Measurements from ENCODE around the gene ELAPOR1. TPM values are rescaled to one million over a fixed set of nuclear protein-coding genes. Genes with fewer than 3 reads are reported as not detected.
A peak's percentile ranks its signal among the peaks of the same experiment; 100 is the strongest.

The ELAPOR1 gene
- total RNA-seq, 1 donor from 2014 or later: 14.6 TPM

- H3K36me3 Mint-ChIP-seq (ENCODE audit: insufficient read depth): no peaks in the 10 kb centered on the region
- H3K27me3 Mint-ChIP-seq: no peaks in the 10 kb centered on the region
- peaks cover 38% of the 10 kb centered on the region for H3K4me1 Mint-ChIP-seq (ENCODE audit: low read depth)
- TF ChIP-seq, protein P1, sequence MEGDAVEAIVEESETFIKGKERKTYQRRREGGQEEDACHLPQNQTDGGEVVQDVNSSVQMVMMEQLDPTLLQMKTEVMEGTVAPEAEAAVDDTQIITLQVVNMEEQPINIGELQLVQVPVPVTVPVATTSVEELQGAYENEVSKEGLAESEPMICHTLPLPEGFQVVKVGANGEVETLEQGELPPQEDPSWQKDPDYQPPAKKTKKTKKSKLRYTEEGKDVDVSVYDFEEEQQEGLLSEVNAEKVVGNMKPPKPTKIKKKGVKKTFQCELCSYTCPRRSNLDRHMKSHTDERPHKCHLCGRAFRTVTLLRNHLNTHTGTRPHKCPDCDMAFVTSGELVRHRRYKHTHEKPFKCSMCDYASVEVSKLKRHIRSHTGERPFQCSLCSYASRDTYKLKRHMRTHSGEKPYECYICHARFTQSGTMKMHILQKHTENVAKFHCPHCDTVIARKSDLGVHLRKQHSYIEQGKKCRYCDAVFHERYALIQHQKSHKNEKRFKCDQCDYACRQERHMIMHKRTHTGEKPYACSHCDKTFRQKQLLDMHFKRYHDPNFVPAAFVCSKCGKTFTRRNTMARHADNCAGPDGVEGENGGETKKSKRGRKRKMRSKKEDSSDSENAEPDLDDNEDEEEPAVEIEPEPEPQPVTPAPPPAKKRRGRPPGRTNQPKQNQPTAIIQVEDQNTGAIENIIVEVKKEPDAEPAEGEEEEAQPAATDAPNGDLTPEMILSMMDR (IDR thresholded peaks at IDR 0.05; ENCODE audit: unreplicated experiment): no peak
- H3K9me3 Mint-ChIP-seq (ENCODE audit: low read depth): no peaks in the 10 kb centered on the region
- H3K27ac Mint-ChIP-seq: peak overlapping the region; percentile 45
- no peak overlapping the region for H3K4me3 Mint-ChIP-seq (ENCODE audit: low read depth)
- no peak for DNase-seq (ENCODE audit: low spot score, unreplicated experiment)
These were observed 35.2 kb downstream of the ELAPOR1 start for GRCh38 chr1:109148987-109149561.

DNA sequence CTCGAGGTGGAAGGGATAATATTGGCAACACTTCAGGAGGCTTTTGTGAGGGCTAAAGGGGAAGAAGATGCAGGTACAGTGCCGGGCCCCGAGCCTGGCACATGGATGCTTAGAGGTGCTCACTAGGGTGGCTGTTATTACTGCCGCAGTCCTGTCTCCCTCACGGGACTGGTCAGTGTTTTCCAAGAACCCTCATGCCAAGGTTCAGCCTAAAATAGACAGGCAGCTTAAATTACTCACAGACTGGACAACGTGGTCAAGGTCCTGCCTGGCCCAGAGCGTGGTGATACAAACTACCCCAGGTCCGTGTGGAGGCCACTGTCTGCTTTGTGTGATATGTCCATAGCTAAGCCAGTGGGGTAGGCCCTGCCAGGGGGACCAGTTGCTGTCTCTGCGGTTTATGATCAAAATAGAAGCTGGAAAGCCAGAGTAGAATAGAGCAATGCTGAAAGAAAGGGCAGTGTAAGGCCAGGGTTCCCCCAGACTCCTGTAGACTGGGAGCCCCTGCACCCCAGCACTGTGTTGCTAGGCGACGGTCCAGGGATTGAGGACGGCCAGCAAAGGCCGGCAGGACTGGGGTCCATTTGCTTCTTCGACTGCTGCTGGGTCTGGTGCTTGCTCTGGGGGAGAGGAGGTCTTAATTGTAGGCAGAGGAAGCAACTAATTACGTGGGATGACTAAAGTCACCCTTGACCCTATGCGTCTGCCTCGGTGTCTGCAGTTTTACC lies 36.1 kb downstream of the ELAPOR1 start:
- no peak overlapping the region for H3K4me3 Mint-ChIP-seq (ENCODE audit: low read depth)
- no peaks in the 10 kb centered on the region for H3K27me3 Mint-ChIP-seq
- no peaks in the 10 kb centered on the region for H3K9me3 Mint-ChIP-seq (ENCODE audit: low read depth)
- H3K4me1 Mint-ChIP-seq (ENCODE audit: low read depth): peaks cover 38% of the 10 kb centered on the region
- no peaks in the 10 kb centered on the region for H3K36me3 Mint-ChIP-seq (ENCODE audit: insufficient read depth)
- DNase-seq (ENCODE audit: low spot score, unreplicated experiment): no peak
- TF ChIP-seq, protein P1 (IDR thresholded peaks at IDR 0.05; ENCODE audit: unreplicated experiment): no peak
- peak overlapping the region; percentile 30 for H3K27ac Mint-ChIP-seq

- TF ChIP-seq, protein P1 (IDR thresholded peaks at IDR 0.05; ENCODE audit: unreplicated experiment): no peak
- no peaks in the 10 kb centered on the region for H3K36me3 Mint-ChIP-seq (ENCODE audit: insufficient read depth)
- peak overlapping the region; percentile 95 for H3K27ac Mint-ChIP-seq
- H3K27me3 Mint-ChIP-seq: no peaks in the 10 kb centered on the region
- peaks cover 38% of the 10 kb centered on the region for H3K4me1 Mint-ChIP-seq (ENCODE audit: low read depth)
- H3K9me3 Mint-ChIP-seq (ENCODE audit: low read depth): no peaks in the 10 kb centered on the region
- H3K4me3 Mint-ChIP-seq (ENCODE audit: low read depth): no peak overlapping the region
- DNase-seq (ENCODE audit: low spot score, unreplicated experiment): no peak
These were observed 37.5 kb downstream of the ELAPOR1 start for GRCh38 chr1:109151146-109151990.

- Mint-ChIP-seq H3K4me1 (ENCODE audit: low read depth) (peaks cover 46% of the 10 kb centered on the region), H3K4me3 (ENCODE audit: low read depth) (no peak overlapping the region), H3K9me3 (ENCODE audit: low read depth) (no peaks in the 10 kb centered on the region), H3K27me3 (no peaks in the 10 kb centered on the region), H3K27ac (peak overlapping the region; percentile 95), H3K36me3 (ENCODE audit: insufficient read depth) (no peaks in the 10 kb centered on the region)
- no peak for DNase-seq (ENCODE audit: low spot score, unreplicated experiment)
- TF ChIP-seq, protein P1 (IDR thresholded peaks at IDR 0.05; ENCODE audit: unreplicated experiment): no peak
These were observed 38.3 kb downstream of the ELAPOR1 start for GRCh38 chr1:109152196-109152595.

GRCh38 chr1:109156916-109157385 lies 43.0 kb downstream of the ELAPOR1 start:
- H3K4me3 Mint-ChIP-seq (ENCODE audit: low read depth): no peak overlapping the region
- TF ChIP-seq, protein P1 (IDR thresholded peaks at IDR 0.05; ENCODE audit: unreplicated experiment): no peak
- H3K9me3 Mint-ChIP-seq (ENCODE audit: low read depth): no peaks in the 10 kb centered on the region
- H3K27me3 Mint-ChIP-seq: no peaks in the 10 kb centered on the region
- peaks cover 27% of the 10 kb centered on the region for H3K4me1 Mint-ChIP-seq (ENCODE audit: low read depth)
- no peaks in the 10 kb centered on the region for H3K36me3 Mint-ChIP-seq (ENCODE audit: insufficient read depth)
- no peak overlapping the region for H3K27ac Mint-ChIP-seq
- no peak for DNase-seq (ENCODE audit: low spot score, unreplicated experiment)

All from progenitor cell of endocrine pancreas (in vitro differentiated cells).